GM19351 (cell line): ENCODE measurements around the gene TNFRSF1B.
A peak's percentile ranks its signal among the peaks of the same experiment; 100 is the strongest.

Experiments
- ATAC-seq: cut with Tn5 transposase; IDR thresholded peaks from one replicate; pipeline ENCODE4 v1.9.1; 2021; ENCODE audit warnings: mild to moderate bottlenecking, moderate library complexity; ENCODE audit not compliant: unreplicated experiment

TNFRSF1B gene

GRCh38 chr1:12157366-12158231 is 9.2 kb upstream of the TNFRSF1B start:
- ATAC-seq = no peak

GRCh38 chr1:12158357-12159092 is 8.3 kb upstream of the TNFRSF1B start:
- no peak for ATAC-seq

GRCh38 chr1:12159816-12160215 is 7.0 kb upstream of the TNFRSF1B start:
- no peak for ATAC-seq

- ATAC-seq = no peak
These were observed 5.5 kb upstream of the TNFRSF1B start for GRCh38 chr1:12161324-12161661.

- peak; percentile 73 for ATAC-seq
These were observed 4.9 kb upstream of the TNFRSF1B start for GRCh38 chr1:12161662-12162458.

GRCh38 chr1:12162459-12163137 is 4.2 kb upstream of the TNFRSF1B start:
- no peak for ATAC-seq

- peak; percentile 33 for ATAC-seq
These were observed 3.6 kb upstream of the TNFRSF1B start for GRCh38 chr1:12163210-12163609.

- ATAC-seq = no peak
These were observed 2.6 kb upstream of the TNFRSF1B start for GRCh38 chr1:12164210-12164609.

GRCh38 chr1:12165342-12165741 is 1.4 kb upstream of the TNFRSF1B start:
- ATAC-seq = no peak

- no peak for ATAC-seq
These were observed 970 bp downstream of the TNFRSF1B start for GRCh38 chr1:12167493-12168429.

- ATAC-seq = no peak
These were observed 1.8 kb downstream of the TNFRSF1B start for GRCh38 chr1:12168451-12169160.

GRCh38 chr1:12169442-12170135 is 2.8 kb downstream of the TNFRSF1B start:
- ATAC-seq = no peak

- no peak for ATAC-seq
These were observed 3.5 kb downstream of the TNFRSF1B start for GRCh38 chr1:12170263-12170671.

GRCh38 chr1:12171206-12172041 is 4.6 kb downstream of the TNFRSF1B start:
- no peak for ATAC-seq

GRCh38 chr1:12172042-12172851 is 5.5 kb downstream of the TNFRSF1B start:
- ATAC-seq = no peak

GRCh38 chr1:12173041-12173509 is 6.3 kb downstream of the TNFRSF1B start:
- ATAC-seq = no peak
